Gastrocnemius medialis (tissue), 4 donors: ENCODE results near the gene SRGAP1. TPM values are rescaled to one million over a fixed set of nuclear protein-coding genes. Genes with fewer than 3 reads are reported as not detected.

Experiments used
- ATAC-seq, 2 donors: fragments of 150-250 bp; one replicate each; pipeline ENCODE4 v1.9.1; 2016
- DNase-seq, 2 donors: peaks; one replicate each; pipeline ENCODE4 v3.0.0-alpha.2; 2019
- H3K27ac ChIP-seq, 4 donors: fragments of 200-600 bp; sonication (generic); 1 replicate in 1 of 4; 2 replicates in 3 of 4; pipeline ENCODE4 v1.5.1; 2016 to 2018; ENCODE audit warnings: mild to moderate bottlenecking in 2 of 4, moderate library complexity in 1 of 4
- H3K27me3 ChIP-seq, 3 donors: fragments of 200-600 bp; sonication (generic) in 2 of 3; 1 replicate in 1 of 3; 2 replicates in 2 of 3; pipeline versions ENCODE4 v1.5.1 to v1.6.0; 2016 to 2019; ENCODE audit warnings: mild to moderate bottlenecking in 1 of 3, moderate library complexity in 1 of 3
- H3K36me3 ChIP-seq, 2 donors: fragments of 200-600 bp; sonication (generic) in 1 of 2; one replicate each; pipeline ENCODE4 v1.5.1; 2017 to 2018
- H3K4me1 ChIP-seq, 2 donors: fragments of 200-600 bp; sonication (generic) in 1 of 2; one replicate each; pipeline ENCODE4 v1.5.1; 2016 to 2017; ENCODE audit warnings: mild to moderate bottlenecking in 2 of 2
- H3K4me3 ChIP-seq, 4 donors: fragments of 200-600 bp; sonication (generic) in 3 of 4; 1 replicate in 1 of 4; 2 replicates in 3 of 4; pipeline ENCODE4 v1.5.1; 2016 to 2019; ENCODE audit warnings: mild to moderate bottlenecking in 2 of 4
- H3K9me3 ChIP-seq, 3 donors: fragments of 200-600 bp; sonication (generic) in 2 of 3; 1 replicate in 1 of 3; 2 replicates in 2 of 3; pipeline ENCODE4 v1.5.1; 2016 to 2019
- CTCF ChIP-seq, 5 experiments: fragments of 450-650 bp in 3 of 5; fragments of 200-600 bp in 2 of 5; sonication (generic) in 2 of 5; IDR thresholded peaks in 4 of 5; conservative IDR thresholded peaks in 1 of 5; 1 replicate in 4 of 5; 2 replicates in 1 of 5; pipeline ENCODE4 v1.5.1; 2016 to 2019; ENCODE audit warnings: antibody characterized with exemption in 5 of 5, mild to moderate bottlenecking in 3 of 5, moderate library complexity in 3 of 5
- POLR2A ChIP-seq, 2 donors: fragments of 450-650 bp; IDR thresholded peaks; one replicate each; pipeline ENCODE4 v1.6.1; 2017; ENCODE audit warnings: antibody characterized with exemption in 2 of 2, mild to moderate bottlenecking in 2 of 2, moderate library complexity in 2 of 2
- in situ Hi-C, 4 donors: fragments of 200-750 bp; cut with MboI; loops; one replicate each; pipeline versions ENCODE4 v1.15.0 to v1.8.0; 2017; ENCODE audit warnings: low sequenced_read_pairs in 4 of 4
- intact Hi-C: fragments of 100-400 bp; cut with DNase I; formaldehyde crosslinking; loops from one replicate; pipeline ENCODE4 v1.15.1; 2023; ENCODE audit warnings: low total_unique reads
- total RNA-seq, 4 donors: library from RNA; depleted of rRNA; stranded (reverse); fragments of >200 nt; gene quantifications; one replicate each; pipeline versions ENCODE4 v1.1.0 to v1.2.3, GENCODE V29; 2016

Gene SRGAP1
- total RNA-seq, 4 donors from 2014 or later = 0.36 to 0.85 (median 0.66) TPM

GRCh38 chr12:64186789-64187188, 342.3 kb downstream of the SRGAP1 start:
- no peak for DNase-seq
- intact Hi-C loops (no loop called here), in situ Hi-C loops (loop anchor here in 1 of 4 donors (10.0 kb wide), 1 partner anchor 342 kb away; the partner anchor contains the start of gene SRGAP1)
- H3K27me3 ChIP-seq = no peaks in the 10 kb centered on the region
- no peaks in the 10 kb centered on the region for H3K9me3 ChIP-seq
- ATAC-seq = no peak
- peaks cover 0 to 3% of the 10 kb centered on the region in 2 donors for H3K4me1 ChIP-seq
- H3K36me3 ChIP-seq = no peaks in the 10 kb centered on the region
- H3K4me3 ChIP-seq = no peak overlapping the region
- no peak overlapping the region for H3K27ac ChIP-seq
- TF ChIP-seq POLR2A (IDR thresholded peaks at IDR 0.05) (no peak), CTCF (IDR thresholded peaks at IDR 0.05 in 4 of 5, conservative IDR thresholded peaks at IDR 0.05 in 1 of 5) (no peak)

GRCh38 chr12:64187370-64187769, 342.9 kb downstream of the SRGAP1 start:
- DNase-seq (no peak), ATAC-seq (no peak)
- H3K9me3 ChIP-seq = no peaks in the 10 kb centered on the region
- no peaks in the 10 kb centered on the region for H3K27me3 ChIP-seq
- H3K4me1 ChIP-seq = no peaks in the 10 kb centered on the region
- H3K4me3 ChIP-seq = no peak overlapping the region
- in situ Hi-C loops (loop anchor here in 1 of 4 donors (10.0 kb wide), 1 partner anchor 343 kb away; the partner anchor contains the start of gene SRGAP1), intact Hi-C loops (no loop called here)
- no peak overlapping the region for H3K27ac ChIP-seq
- H3K36me3 ChIP-seq = no peaks in the 10 kb centered on the region
- TF ChIP-seq POLR2A (IDR thresholded peaks at IDR 0.05) (no peak), CTCF (IDR thresholded peaks at IDR 0.05 in 4 of 5, conservative IDR thresholded peaks at IDR 0.05 in 1 of 5) (no peak)

GRCh38 chr12:64187794-64188193, 343.3 kb downstream of the SRGAP1 start:
- intact Hi-C loops (no loop called here), in situ Hi-C loops (loop anchor here in 1 of 4 donors (10.0 kb wide), 1 partner anchor 343 kb away; the partner anchor contains the start of gene SRGAP1)
- ATAC-seq = no peak

GRCh38 chr12:64189530-64189929, 345.0 kb downstream of the SRGAP1 start:
- Histone ChIP-seq H3K9me3 (no peaks in the 10 kb centered on the region), H3K36me3 (peaks cover 0 to 12% of the 10 kb centered on the region in 2 donors), H3K4me1 (no peaks in the 10 kb centered on the region), H3K4me3 (no peak overlapping the region), H3K27ac (no peak overlapping the region), H3K27me3 (no peaks in the 10 kb centered on the region)
- in situ Hi-C loops (loop anchor here in 1 of 4 donors (10.0 kb wide), 1 partner anchor 345 kb away; the partner anchor contains the start of gene SRGAP1), intact Hi-C loops (no loop called here)
- ATAC-seq (no peak), DNase-seq (no peak)
- no peak for TF ChIP-seq POLR2A (IDR thresholded peaks at IDR 0.05)
- TF ChIP-seq CTCF (IDR thresholded peaks at IDR 0.05 in 4 of 5, conservative IDR thresholded peaks at IDR 0.05 in 1 of 5) = no peak

More at GRCh38 chr12:64187794-64188193, 343.3 kb downstream of the SRGAP1 start:
- Histone ChIP-seq H3K4me1 (no peaks in the 10 kb centered on the region), H3K36me3 (no peaks in the 10 kb centered on the region), H3K27ac (no peak overlapping the region), H3K4me3 (no peak overlapping the region), H3K27me3 (no peaks in the 10 kb centered on the region), H3K9me3 (no peaks in the 10 kb centered on the region)
- no peak for DNase-seq
- TF ChIP-seq POLR2A (IDR thresholded peaks at IDR 0.05) (no peak), CTCF (IDR thresholded peaks at IDR 0.05 in 4 of 5, conservative IDR thresholded peaks at IDR 0.05 in 1 of 5) (no peak)

- in situ Hi-C loops (no loop called here), intact Hi-C loops (no loop called here)
- ATAC-seq (no peak), DNase-seq (no peak)
- Histone ChIP-seq H3K27me3 (no peaks in the 10 kb centered on the region), H3K9me3 (no peaks in the 10 kb centered on the region), H3K4me3 (no peak overlapping the region), H3K36me3 (peaks cover 0 to 14% of the 10 kb centered on the region in 2 donors), H3K27ac (no peak overlapping the region), H3K4me1 (no peaks in the 10 kb centered on the region)
- TF ChIP-seq CTCF (IDR thresholded peaks at IDR 0.05 in 4 of 5, conservative IDR thresholded peaks at IDR 0.05 in 1 of 5) (no peak), POLR2A (IDR thresholded peaks at IDR 0.05) (no peak)
Observed at GRCh38 chr12:64190140-64190539, 345.6 kb downstream of the SRGAP1 start.
